SK-N-SH treated with all-trans-retinoic acid at 6 μM for 48 hours (cell line): ENCODE results near the gene CDH24.

ENCODE experiments used
- ATAC-seq: fragments of 200-7000 bp; cut with Tn5 transposase; 3 replicates; pipeline ENCODE4 v1.9.1; 2020; ENCODE audit warnings: mild to moderate bottlenecking, moderate library complexity
- ARNTL ChIP-seq: fragments of 450-650 bp; formaldehyde crosslinking; IDR thresholded peaks from 2 replicates; pipeline ENCODE4 v1.5.0; 2020; ENCODE audit warnings: low read depth, mild to moderate bottlenecking, moderate library complexity, borderline replicate concordance
- BACH2 ChIP-seq: fragments of 250-450 bp; sonication (Bioruptor Pico); IDR thresholded peaks from 2 replicates; pipeline ENCODE4 v1.9.0; 2021; ENCODE audit warnings: mild to moderate bottlenecking, borderline replicate concordance
- CSDC2 ChIP-seq: fragments of 250-450 bp; sonication (Bioruptor Pico); IDR thresholded peaks from 2 replicates; pipeline ENCODE4 v1.5.0; 2020; ENCODE audit warnings: mild to moderate bottlenecking, moderate library complexity
- ESRRG ChIP-seq: fragments of 250-450 bp; sonication (Bioruptor Pico); IDR thresholded peaks from 2 replicates; pipeline ENCODE4 v1.6.1; 2021; ENCODE audit warnings: mild to moderate bottlenecking
- GLIS3 ChIP-seq: fragments of 250-450 bp; sonication (Bioruptor Pico); IDR thresholded peaks from 2 replicates; pipeline ENCODE4 v1.5.0; 2020; ENCODE audit warnings: mild to moderate bottlenecking, moderate library complexity
- ISL1 ChIP-seq: fragments of 250-450 bp; sonication (Bioruptor Pico); IDR thresholded peaks from 2 replicates; pipeline ENCODE4 v2.1.2; 2022; ENCODE audit warnings: mild to moderate bottlenecking, moderate library complexity
- OSR1 ChIP-seq: fragments of 250-450 bp; sonication (Bioruptor Pico); IDR thresholded peaks from 2 replicates; pipeline ENCODE4 v1.8.0; 2022; ENCODE audit warnings: moderate library complexity, mild to moderate bottlenecking, inconsistent platforms
- PPARA ChIP-seq: fragments of 250-450 bp; sonication (Bioruptor Pico); IDR thresholded peaks from 2 replicates; pipeline ENCODE4 v1.5.0; 2020; ENCODE audit warnings: mild to moderate bottlenecking, borderline replicate concordance
- RARB ChIP-seq: fragments of 250-450 bp; sonication (Bioruptor Pico); IDR thresholded peaks from 2 replicates; pipeline ENCODE4 v1.8.0; 2021; ENCODE audit warnings: mild to moderate bottlenecking, moderate library complexity
- SNAI2 ChIP-seq: fragments of 250-450 bp; sonication (Bioruptor Pico); IDR thresholded peaks from 2 replicates; pipeline ENCODE4 v1.5.0; 2020; ENCODE audit warnings: mild to moderate bottlenecking, moderate library complexity
- TCF4 ChIP-seq: fragments of 250-450 bp; sonication (Bioruptor Pico); IDR thresholded peaks from 2 replicates; pipeline ENCODE4 v1.8.0; 2021; ENCODE audit warnings: mild to moderate bottlenecking, moderate library complexity, borderline replicate concordance
- ZC3H10 ChIP-seq: fragments of 250-450 bp; sonication (Bioruptor Pico); IDR thresholded peaks from 2 replicates; pipeline ENCODE4 v1.5.1; 2021; ENCODE audit warnings: mild to moderate bottlenecking, moderate library complexity
- ZFP3 ChIP-seq: fragments of 250-450 bp; sonication (Bioruptor Pico); IDR thresholded peaks from 2 replicates; pipeline ENCODE4 v1.5.0; 2020; ENCODE audit warnings: mild to moderate bottlenecking, moderate library complexity
- ZFP30 ChIP-seq: fragments of 450-650 bp; formaldehyde crosslinking; IDR thresholded peaks from 2 replicates; pipeline ENCODE4 v1.5.0; 2022; ENCODE audit warnings: mild to moderate bottlenecking, moderate library complexity
- ZNF565 ChIP-seq: fragments of 450-650 bp; formaldehyde crosslinking; conservative IDR thresholded peaks from 2 replicates; pipeline ENCODE4 v1.5.0; 2020; ENCODE audit warnings: low read depth, mild to moderate bottlenecking, moderate library complexity
- ZNF70 ChIP-seq: fragments of 450-650 bp; formaldehyde crosslinking; IDR thresholded peaks from 2 replicates; pipeline ENCODE4 v1.5.0; 2020; ENCODE audit warnings: mild to moderate bottlenecking, moderate library complexity
- ZNF8 ChIP-seq: fragments of 450-650 bp; formaldehyde crosslinking; IDR thresholded peaks from 2 replicates; pipeline ENCODE4 v1.5.0; 2020; ENCODE audit warnings: mild to moderate bottlenecking, moderate library complexity
- TF ChIP-seq, protein P1 (sequence below): fragments of 250-450 bp; sonication (Bioruptor Pico); IDR thresholded peaks from 2 replicates; pipeline ENCODE4 v1.5.1; 2021; ENCODE audit warnings: mild to moderate bottlenecking, moderate library complexity
- TF ChIP-seq, protein P2 (sequence below): fragments of 250-450 bp; sonication (Bioruptor Pico); IDR thresholded peaks from 2 replicates; pipeline ENCODE4 v1.5.0; 2020; ENCODE audit warnings: mild to moderate bottlenecking, moderate library complexity
- TF ChIP-seq, protein P3 (sequence below): fragments of 250-450 bp; sonication (Bioruptor Pico); IDR thresholded peaks from 2 replicates; pipeline ENCODE4 v1.8.0; 2020; ENCODE audit warnings: mild to moderate bottlenecking, moderate library complexity, borderline replicate concordance
- TF ChIP-seq, protein P4 (sequence below): fragments of 250-450 bp; sonication (Bioruptor Pico); IDR thresholded peaks from 2 replicates; pipeline ENCODE4 v1.8.0; 2021; ENCODE audit warnings: low read depth, mild to moderate bottlenecking, moderate library complexity, borderline replicate concordance
- TF ChIP-seq, protein P5 (sequence below): fragments of 250-450 bp; sonication (Bioruptor Pico); IDR thresholded peaks from 2 replicates; pipeline ENCODE4 v1.5.1; 2020; ENCODE audit warnings: low read depth, mild to moderate bottlenecking, moderate library complexity

CDH24 gene

DNA sequence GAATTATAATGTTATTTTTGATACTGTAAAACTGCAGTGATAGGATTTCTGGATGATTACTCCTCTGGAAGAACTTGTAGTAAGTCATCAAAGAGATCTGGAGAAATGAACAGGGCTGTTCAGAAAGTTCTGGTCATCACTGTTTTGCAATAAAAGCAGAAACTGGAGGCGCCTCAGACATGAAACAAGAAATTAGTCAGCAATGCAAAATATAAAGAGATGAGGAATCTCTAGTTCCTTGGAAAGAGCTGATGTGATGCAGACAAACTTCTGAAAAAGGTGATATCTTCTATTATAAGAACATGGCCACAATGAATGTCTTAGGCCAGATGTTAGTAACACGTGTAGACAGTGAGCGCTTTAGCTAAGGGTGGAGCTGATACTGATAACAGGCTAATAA is 28.1 kb upstream of the CDH24 start:
- no peak for ATAC-seq
- no peak for TF ChIP-seq SNAI2 (CRISPR knock-in tag)
- TF ChIP-seq, protein P1, sequence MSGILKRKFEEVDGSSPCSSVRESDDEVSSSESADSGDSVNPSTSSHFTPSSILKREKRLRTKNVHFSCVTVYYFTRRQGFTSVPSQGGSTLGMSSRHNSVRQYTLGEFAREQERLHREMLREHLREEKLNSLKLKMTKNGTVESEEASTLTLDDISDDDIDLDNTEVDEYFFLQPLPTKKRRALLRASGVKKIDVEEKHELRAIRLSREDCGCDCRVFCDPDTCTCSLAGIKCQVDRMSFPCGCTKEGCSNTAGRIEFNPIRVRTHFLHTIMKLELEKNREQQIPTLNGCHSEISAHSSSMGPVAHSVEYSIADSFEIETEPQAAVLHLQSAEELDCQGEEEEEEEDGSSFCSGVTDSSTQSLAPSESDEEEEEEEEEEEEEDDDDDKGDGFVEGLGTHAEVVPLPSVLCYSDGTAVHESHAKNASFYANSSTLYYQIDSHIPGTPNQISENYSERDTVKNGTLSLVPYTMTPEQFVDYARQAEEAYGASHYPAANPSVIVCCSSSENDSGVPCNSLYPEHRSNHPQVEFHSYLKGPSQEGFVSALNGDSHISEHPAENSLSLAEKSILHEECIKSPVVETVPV (CRISPR knock-in tag): no peak
- TF ChIP-seq ARNTL (CRISPR knock-in tag): no peak
- no peak for TF ChIP-seq ZNF565 (CRISPR knock-in tag)
- no peak for TF ChIP-seq OSR1 (CRISPR knock-in tag)
- no peak for TF ChIP-seq ISL1 (CRISPR knock-in tag)
- TF ChIP-seq ZC3H10 (CRISPR knock-in tag): no peak
- TF ChIP-seq, protein P2, sequence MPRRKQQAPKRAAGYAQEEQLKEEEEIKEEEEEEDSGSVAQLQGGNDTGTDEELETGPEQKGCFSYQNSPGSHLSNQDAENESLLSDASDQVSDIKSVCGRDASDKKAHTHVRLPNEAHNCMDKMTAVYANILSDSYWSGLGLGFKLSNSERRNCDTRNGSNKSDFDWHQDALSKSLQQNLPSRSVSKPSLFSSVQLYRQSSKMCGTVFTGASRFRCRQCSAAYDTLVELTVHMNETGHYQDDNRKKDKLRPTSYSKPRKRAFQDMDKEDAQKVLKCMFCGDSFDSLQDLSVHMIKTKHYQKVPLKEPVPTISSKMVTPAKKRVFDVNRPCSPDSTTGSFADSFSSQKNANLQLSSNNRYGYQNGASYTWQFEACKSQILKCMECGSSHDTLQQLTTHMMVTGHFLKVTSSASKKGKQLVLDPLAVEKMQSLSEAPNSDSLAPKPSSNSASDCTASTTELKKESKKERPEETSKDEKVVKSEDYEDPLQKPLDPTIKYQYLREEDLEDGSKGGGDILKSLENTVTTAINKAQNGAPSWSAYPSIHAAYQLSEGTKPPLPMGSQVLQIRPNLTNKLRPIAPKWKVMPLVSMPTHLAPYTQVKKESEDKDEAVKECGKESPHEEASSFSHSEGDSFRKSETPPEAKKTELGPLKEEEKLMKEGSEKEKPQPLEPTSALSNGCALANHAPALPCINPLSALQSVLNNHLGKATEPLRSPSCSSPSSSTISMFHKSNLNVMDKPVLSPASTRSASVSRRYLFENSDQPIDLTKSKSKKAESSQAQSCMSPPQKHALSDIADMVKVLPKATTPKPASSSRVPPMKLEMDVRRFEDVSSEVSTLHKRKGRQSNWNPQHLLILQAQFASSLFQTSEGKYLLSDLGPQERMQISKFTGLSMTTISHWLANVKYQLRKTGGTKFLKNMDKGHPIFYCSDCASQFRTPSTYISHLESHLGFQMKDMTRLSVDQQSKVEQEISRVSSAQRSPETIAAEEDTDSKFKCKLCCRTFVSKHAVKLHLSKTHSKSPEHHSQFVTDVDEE (CRISPR knock-in tag): no peak
- no peak for TF ChIP-seq RARB (CRISPR knock-in tag)
- no peak for TF ChIP-seq ZNF70 (CRISPR knock-in tag)
- no peak for TF ChIP-seq BACH2 (CRISPR knock-in tag)
- TF ChIP-seq TCF4 (CRISPR knock-in tag): no peak

DNA sequence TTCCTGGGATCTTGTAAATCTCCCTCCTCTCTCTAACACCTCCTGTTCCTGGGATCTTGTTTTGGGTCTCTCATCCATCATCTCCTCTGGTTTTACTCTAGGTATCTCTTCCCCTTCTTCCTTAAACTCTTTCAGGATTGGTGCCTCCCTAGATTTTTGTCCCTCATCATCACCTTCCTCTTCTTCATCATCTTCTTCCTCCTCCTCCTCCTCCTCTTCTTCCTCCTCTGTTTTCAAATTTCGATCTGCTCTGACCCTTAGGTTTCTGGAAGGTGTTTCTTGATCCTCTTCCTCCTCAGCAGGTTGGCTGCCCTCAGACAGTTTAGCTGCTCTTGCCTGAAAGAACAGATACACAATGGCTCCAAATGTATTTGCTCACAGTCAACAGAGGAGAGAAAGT is 23.2 kb upstream of the CDH24 start:
- TF ChIP-seq ISL1 (CRISPR knock-in tag) (no peak), ZNF8 (CRISPR knock-in tag) (no peak), PPARA (no peak), CSDC2 (CRISPR knock-in tag) (no peak), ZC3H10 (CRISPR knock-in tag) (no peak), OSR1 (CRISPR knock-in tag) (no peak), ZFP30 (CRISPR knock-in tag) (no peak)
- TF ChIP-seq, protein P2 (CRISPR knock-in tag): no peak
- TF ChIP-seq, protein P3, sequence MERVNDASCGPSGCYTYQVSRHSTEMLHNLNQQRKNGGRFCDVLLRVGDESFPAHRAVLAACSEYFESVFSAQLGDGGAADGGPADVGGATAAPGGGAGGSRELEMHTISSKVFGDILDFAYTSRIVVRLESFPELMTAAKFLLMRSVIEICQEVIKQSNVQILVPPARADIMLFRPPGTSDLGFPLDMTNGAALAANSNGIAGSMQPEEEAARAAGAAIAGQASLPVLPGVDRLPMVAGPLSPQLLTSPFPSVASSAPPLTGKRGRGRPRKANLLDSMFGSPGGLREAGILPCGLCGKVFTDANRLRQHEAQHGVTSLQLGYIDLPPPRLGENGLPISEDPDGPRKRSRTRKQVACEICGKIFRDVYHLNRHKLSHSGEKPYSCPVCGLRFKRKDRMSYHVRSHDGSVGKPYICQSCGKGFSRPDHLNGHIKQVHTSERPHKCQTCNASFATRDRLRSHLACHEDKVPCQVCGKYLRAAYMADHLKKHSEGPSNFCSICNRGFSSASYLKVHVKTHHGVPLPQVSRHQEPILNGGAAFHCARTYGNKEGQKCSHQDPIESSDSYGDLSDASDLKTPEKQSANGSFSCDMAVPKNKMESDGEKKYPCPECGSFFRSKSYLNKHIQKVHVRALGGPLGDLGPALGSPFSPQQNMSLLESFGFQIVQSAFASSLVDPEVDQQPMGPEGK (CRISPR knock-in tag): no peak
- TF ChIP-seq, protein P4, sequence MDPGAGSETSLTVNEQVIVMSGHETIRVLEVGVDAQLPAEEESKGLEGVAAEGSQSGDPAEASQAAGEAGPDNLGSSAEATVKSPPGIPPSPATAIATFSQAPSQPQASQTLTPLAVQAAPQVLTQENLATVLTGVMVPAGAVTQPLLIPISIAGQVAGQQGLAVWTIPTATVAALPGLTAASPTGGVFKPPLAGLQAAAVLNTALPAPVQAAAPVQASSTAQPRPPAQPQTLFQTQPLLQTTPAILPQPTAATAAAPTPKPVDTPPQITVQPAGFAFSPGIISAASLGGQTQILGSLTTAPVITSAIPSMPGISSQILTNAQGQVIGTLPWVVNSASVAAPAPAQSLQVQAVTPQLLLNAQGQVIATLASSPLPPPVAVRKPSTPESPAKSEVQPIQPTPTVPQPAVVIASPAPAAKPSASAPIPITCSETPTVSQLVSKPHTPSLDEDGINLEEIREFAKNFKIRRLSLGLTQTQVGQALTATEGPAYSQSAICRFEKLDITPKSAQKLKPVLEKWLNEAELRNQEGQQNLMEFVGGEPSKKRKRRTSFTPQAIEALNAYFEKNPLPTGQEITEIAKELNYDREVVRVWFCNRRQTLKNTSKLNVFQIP (CRISPR knock-in tag): no peak
- ATAC-seq: no peak

DNA sequence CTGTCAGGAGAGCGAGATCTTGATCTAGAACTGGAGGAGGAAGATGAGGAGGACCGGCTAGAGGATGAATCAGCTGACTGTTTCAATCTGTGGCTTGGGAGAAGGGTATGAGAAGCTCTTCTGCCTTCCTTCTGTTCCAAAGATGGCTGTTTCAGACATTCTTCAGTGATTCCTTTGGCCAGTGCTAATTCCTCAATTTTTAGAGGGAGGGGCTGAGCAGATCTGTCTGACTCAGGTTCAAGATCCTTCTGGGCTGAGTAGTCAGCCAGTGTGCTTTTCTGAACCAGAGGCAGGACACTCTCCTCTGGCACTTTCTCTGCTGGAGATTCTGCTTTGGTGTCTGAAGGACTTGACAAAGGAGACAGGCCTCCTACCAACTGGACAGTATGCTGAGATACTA is 22.4 kb upstream of the CDH24 start:
- no peak; the same call in 2 of the 3 replicates for ATAC-seq
- TF ChIP-seq ESRRG (CRISPR knock-in tag): no peak
- TF ChIP-seq SNAI2 (CRISPR knock-in tag): no peak
- TF ChIP-seq ARNTL (CRISPR knock-in tag): no peak
- TF ChIP-seq ZFP3 (CRISPR knock-in tag): no peak
- TF ChIP-seq ZFP30 (CRISPR knock-in tag): no peak
- no peak for TF ChIP-seq GLIS3 (CRISPR knock-in tag)
- no peak for TF ChIP-seq OSR1 (CRISPR knock-in tag)
- TF ChIP-seq, protein P5, sequence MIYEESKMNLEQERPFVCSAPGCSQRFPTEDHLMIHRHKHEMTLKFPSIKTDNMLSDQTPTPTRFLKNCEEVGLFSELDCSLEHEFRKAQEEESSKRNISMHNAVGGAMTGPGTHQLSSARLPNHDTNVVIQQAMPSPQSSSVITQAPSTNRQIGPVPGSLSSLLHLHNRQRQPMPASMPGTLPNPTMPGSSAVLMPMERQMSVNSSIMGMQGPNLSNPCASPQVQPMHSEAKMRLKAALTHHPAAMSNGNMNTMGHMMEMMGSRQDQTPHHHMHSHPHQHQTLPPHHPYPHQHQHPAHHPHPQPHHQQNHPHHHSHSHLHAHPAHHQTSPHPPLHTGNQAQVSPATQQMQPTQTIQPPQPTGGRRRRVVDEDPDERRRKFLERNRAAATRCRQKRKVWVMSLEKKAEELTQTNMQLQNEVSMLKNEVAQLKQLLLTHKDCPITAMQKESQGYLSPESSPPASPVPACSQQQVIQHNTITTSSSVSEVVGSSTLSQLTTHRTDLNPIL (CRISPR knock-in tag): no peak
- no peak for TF ChIP-seq ZNF8 (CRISPR knock-in tag)
- TF ChIP-seq ZNF70 (CRISPR knock-in tag): no peak
- no peak for TF ChIP-seq TCF4 (CRISPR knock-in tag)
- TF ChIP-seq BACH2 (CRISPR knock-in tag): no peak
- TF ChIP-seq, protein P2 (CRISPR knock-in tag): no peak
